HG03558 (cell line): Measurements from ENCODE around the gene TMEM63A.
A peak's percentile ranks its signal among the peaks of the same experiment; 100 is the strongest.
"Not testable (repeated sequence)": the region's sequence is repeated elsewhere in the genome, so short reads cannot be mapped to it uniquely, and the experiment has no call there.

Source experiments
- ATAC-seq: cut with Tn5 transposase; IDR thresholded peaks from one replicate; pipeline ENCODE4 v1.9.1; 2021; ENCODE audit warnings: moderate number of reproducible peaks; ENCODE audit not compliant: unreplicated experiment; ENCODE audit errors: extremely low read depth

The TMEM63A gene

DNA sequence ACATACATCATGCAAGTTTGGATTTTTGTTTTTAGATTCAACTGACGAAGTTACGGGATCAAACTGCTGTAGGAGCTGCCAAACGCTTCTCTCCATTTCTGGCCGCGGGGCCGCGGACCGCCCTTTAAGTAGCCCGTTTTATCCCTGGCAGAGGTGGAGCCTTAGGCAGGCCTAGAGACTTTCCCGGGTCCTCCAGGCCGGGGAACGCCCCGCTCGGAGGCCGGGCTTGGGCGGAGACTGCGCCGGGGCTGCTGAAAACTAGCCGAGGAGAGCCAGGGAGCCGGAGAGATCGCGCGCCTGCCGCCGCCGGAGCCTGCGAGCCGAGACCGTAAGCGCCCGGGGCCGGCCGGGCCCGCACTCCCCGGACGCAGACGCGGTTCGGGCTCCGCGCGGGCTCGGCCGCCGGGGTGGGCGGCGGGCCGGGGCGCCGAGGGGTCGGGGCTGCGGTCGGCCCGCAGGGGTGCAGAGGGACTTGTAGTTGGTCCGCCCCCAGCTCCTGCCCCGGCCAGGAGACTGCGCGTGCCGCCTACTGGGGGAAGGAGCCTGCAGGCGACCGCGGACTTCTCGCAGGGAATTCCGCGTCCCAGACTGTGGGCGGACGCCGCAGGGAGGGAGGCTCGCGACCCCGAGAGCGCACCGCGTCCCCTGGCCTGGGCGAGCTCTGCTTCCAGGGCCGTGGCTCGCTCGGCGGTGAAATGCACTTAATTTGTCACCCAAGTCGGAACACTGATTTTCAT, 72.2 kb downstream of the TMEM63A start, which contains the start of gene EPHX1:
Gene EPHX1, plus strand, starts transcription at position 283 of the 737 bp plus-strand sequence. CDS start 18,606 bp downstream, outside the sequence.
- peak; percentile 90 for ATAC-seq

DNA sequence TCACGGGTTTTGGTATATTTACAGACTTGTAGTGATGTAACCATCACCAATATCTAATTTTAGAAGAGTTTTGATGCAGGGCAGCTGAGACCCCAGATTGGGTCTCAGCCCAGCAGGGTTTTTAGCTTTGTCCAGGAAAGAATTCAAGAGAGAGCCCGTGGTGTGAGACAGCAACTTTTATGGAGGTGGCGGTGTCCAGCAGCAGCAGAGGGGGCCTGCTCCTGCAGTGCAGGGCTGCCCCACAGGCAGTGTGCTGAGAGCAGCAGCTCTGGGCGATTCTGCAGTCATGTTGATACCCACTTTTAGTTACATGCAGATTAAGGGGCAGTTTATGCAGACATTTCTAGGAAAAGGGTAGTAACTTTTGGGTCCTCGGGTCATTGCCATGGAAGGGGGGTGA, 74.0 kb downstream of the TMEM63A start:
- ATAC-seq: no peak

DNA sequence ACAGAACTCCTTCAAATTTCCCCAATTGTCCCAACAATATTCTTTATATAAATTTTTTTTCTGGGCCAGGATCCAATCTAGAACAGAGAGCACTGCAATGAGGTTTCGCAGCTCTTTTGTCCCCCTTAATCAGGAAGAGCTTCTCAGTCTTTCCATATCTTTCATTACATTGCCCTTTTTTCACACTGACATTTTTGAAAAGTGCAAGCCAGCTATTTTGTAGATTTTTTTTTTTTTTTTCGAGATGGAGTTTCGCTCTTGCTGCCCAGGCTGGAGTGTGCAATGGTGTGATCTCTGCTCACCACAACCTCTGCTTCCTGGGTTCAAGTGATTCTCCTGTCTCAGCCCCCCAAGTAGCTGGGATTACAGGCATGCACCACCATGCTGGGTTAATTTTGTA, 75.4 kb downstream of the TMEM63A start:
- ATAC-seq: not testable (repeated sequence)

DNA sequence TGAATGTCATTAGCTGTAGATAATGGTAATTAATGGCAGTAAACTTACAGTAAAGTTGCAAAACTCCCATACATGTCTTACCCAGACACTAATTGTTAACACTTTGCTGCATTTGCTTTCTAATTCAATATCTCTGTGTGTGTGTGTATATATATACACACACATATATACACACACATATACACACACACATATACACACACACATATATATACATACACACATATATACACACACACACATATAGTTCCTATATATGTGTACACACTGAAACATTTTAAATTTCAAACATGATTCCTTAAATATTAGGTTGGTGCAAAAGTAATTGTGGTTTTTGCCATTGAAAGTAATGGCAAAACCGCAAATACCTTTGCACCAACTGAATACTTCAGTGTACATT, 75.9 kb downstream of the TMEM63A start:
- no peak for ATAC-seq

DNA sequence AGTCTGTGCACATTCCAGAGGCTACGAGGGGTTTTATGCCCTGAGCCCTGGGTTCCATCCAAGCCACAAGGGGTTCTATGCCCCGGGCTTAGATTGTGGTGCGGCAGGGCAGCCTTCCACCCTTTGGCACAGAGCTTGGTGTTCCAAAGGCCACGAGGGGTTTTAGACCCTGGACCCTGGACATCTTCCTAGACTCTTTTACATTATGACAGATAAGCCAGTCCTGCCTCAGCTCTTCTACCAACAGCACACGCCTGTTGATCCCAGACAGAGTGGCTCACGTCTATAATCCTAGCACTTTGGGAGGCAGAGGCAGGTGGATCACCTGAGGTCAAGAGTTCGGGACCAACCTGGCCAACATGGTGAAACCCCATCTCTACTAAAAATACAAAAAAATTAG, 81.0 kb downstream of the TMEM63A start:
- ATAC-seq: not testable (repeated sequence)

DNA sequence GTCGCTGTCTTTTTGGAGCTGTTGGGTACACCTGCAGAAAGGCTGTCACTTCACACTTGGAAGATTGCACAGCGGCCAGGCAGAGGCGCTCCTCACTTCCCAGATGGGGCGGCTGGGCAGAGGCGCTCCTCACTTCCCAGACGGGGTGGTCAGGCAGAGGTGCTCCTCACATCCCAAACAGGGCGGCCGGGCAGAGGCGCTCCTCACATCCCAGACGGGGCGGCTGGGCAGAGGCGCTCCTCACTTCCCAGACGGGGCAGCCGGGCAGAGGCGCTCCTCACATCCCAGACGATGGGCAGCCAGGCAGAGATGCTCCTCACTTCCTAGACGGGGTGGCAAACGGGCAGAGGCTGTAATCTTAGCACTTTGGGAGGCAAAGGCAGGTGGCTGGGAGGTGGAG, 86.1 kb downstream of the TMEM63A start:
- not testable (repeated sequence) for ATAC-seq
